ENCODE results near the gene SLC44A1. TPM values are rescaled to one million over a fixed set of nuclear protein-coding genes. Genes with fewer than 3 reads are reported as not detected.
A peak's percentile ranks its signal among the peaks of the same experiment; 100 is the strongest.

The SLC44A1 gene
- total RNA-seq, 1 donor from 2014 or later = 16.5 TPM

GRCh38 chr9:105243015-105243686 is 1.3 kb upstream of the SLC44A1 start:
- peak; percentile 45 for DNase-seq (ENCODE audit: low read depth)
- no peak for TF ChIP-seq CTCF (IDR thresholded peaks at IDR 0.05; ENCODE audit: insufficient read depth, low read length, poor library complexity, severe bottlenecking)
- Histone ChIP-seq H3K27me3 (ENCODE audit: control insufficient read depth, insufficient read depth, low read length) (no peaks in the 10 kb centered on the region), H3K36me3 (ENCODE audit: control insufficient read depth, insufficient read depth, low read length) (no peaks in the 10 kb centered on the region), H3K4me3 (ENCODE audit: low read depth, low read length) (no peak overlapping the region)

GRCh38 chr9:105244734-105245028 is 230 bp downstream of the SLC44A1 start:
- Histone ChIP-seq H3K27me3 (ENCODE audit: control insufficient read depth, insufficient read depth, low read length) (no peaks in the 10 kb centered on the region), H3K4me3 (ENCODE audit: low read depth, low read length) (peak overlapping the region; percentile 86), H3K36me3 (ENCODE audit: control insufficient read depth, insufficient read depth, low read length) (no peaks in the 10 kb centered on the region)
- DNase-seq (ENCODE audit: low read depth) = no peak
- TF ChIP-seq CTCF (IDR thresholded peaks at IDR 0.05; ENCODE audit: insufficient read depth, low read length, poor library complexity, severe bottlenecking) = no peak

- H3K36me3 ChIP-seq (ENCODE audit: control insufficient read depth, insufficient read depth, low read length) = no peaks in the 10 kb centered on the region
- peak; percentile 37 for TF ChIP-seq CTCF (IDR thresholded peaks at IDR 0.05; ENCODE audit: insufficient read depth, low read length, poor library complexity, severe bottlenecking)
- H3K27me3 ChIP-seq (ENCODE audit: control insufficient read depth, insufficient read depth, low read length) = no peaks in the 10 kb centered on the region
- DNase-seq (ENCODE audit: low read depth) = no peak
- H3K4me3 ChIP-seq (ENCODE audit: low read depth, low read length) = peak overlapping the region; percentile 86
Observed at GRCh38 chr9:105245029-105245890, 809 bp downstream of the SLC44A1 start.

GRCh38 chr9:105245891-105246161 is 1.4 kb downstream of the SLC44A1 start:
- H3K27me3 ChIP-seq (ENCODE audit: control insufficient read depth, insufficient read depth, low read length) = no peaks in the 10 kb centered on the region
- DNase-seq (ENCODE audit: low read depth) = no peak
- H3K36me3 ChIP-seq (ENCODE audit: control insufficient read depth, insufficient read depth, low read length) = no peaks in the 10 kb centered on the region
- no peak for TF ChIP-seq CTCF (IDR thresholded peaks at IDR 0.05; ENCODE audit: insufficient read depth, low read length, poor library complexity, severe bottlenecking)
- peak overlapping the region; percentile 86 for H3K4me3 ChIP-seq (ENCODE audit: low read depth, low read length)

- DNase-seq (ENCODE audit: low read depth) = no peak
- Histone ChIP-seq H3K36me3 (ENCODE audit: control insufficient read depth, insufficient read depth, low read length) (no peaks in the 10 kb centered on the region), H3K27me3 (ENCODE audit: control insufficient read depth, insufficient read depth, low read length) (no peaks in the 10 kb centered on the region), H3K4me3 (ENCODE audit: low read depth, low read length) (no peak overlapping the region)
- TF ChIP-seq CTCF (IDR thresholded peaks at IDR 0.05; ENCODE audit: insufficient read depth, low read length, poor library complexity, severe bottlenecking) = no peak
Observed at GRCh38 chr9:105246656-105247173, 2.3 kb downstream of the SLC44A1 start.
